Mesenchymal stem cell (in vitro differentiated cells and primary cell): ENCODE results near the gene IL2RA.

Source experiments
- DNase-seq: peaks from one replicate; pipeline ENCODE4 v3.0.0-alpha.2; 2013
- H2AFZ ChIP-seq: one replicate; pipeline ENCODE4 v1.6.1; 2013; ENCODE audit warnings: low read depth, mild to moderate bottlenecking, control low read depth, inconsistent platforms, low read length, moderate library complexity
- H2AK5ac ChIP-seq: 2 replicates; pipeline ENCODE4 v1.6.1; 2013; ENCODE audit warnings: low read length, moderate library complexity, mild to moderate bottlenecking, inconsistent platforms; ENCODE audit not compliant: severe bottlenecking
- H2BK120ac ChIP-seq: one replicate; pipeline ENCODE4 v1.6.1; 2013; ENCODE audit warnings: low read depth, mild to moderate bottlenecking, inconsistent platforms, low read length, moderate library complexity
- H2BK12ac ChIP-seq, 2 experiments: one replicate each; pipeline ENCODE4 v1.6.1; 2013; ENCODE audit warnings: inconsistent platforms in 2 of 2, low read length in 2 of 2, mild to moderate bottlenecking in 2 of 2, moderate library complexity in 2 of 2, control low read depth in 1 of 2
- H2BK15ac ChIP-seq: one replicate; pipeline ENCODE4 v1.6.1; 2013; ENCODE audit warnings: mild to moderate bottlenecking, low read depth, inconsistent platforms; ENCODE audit not compliant: poor library complexity, severe bottlenecking
- H2BK5ac ChIP-seq: 2 replicates; pipeline ENCODE4 v1.6.1; 2013; ENCODE audit warnings: low read depth, mild to moderate bottlenecking, low read length, control low read depth, inconsistent platforms; ENCODE audit not compliant: poor library complexity, severe bottlenecking
- H3K14ac ChIP-seq, 2 experiments: one replicate each; pipeline ENCODE4 v1.6.1; 2013; ENCODE audit warnings: inconsistent platforms in 2 of 2, low read length in 2 of 2, control low read depth in 1 of 2, mild to moderate bottlenecking in 1 of 2, moderate library complexity in 1 of 2
- H3K18ac ChIP-seq, 2 experiments: one replicate each; pipeline ENCODE4 v1.6.1; 2013; ENCODE audit warnings: inconsistent platforms in 2 of 2, low read length in 2 of 2, control low read depth in 1 of 2, low read depth in 1 of 2, mild to moderate bottlenecking in 1 of 2
- H3K23ac ChIP-seq, 2 experiments: one replicate each; pipeline ENCODE4 v1.6.1; 2013; ENCODE audit warnings: inconsistent platforms in 2 of 2, low read length in 2 of 2, mild to moderate bottlenecking in 2 of 2, moderate library complexity in 2 of 2, control low read depth in 1 of 2
- H3K27ac ChIP-seq: 2 replicates; pipeline ENCODE4 v1.5.1; 2013; ENCODE audit warnings: mild to moderate bottlenecking, moderate library complexity, low read length, control low read depth, inconsistent platforms; ENCODE audit not compliant: poor library complexity, severe bottlenecking
- H3K27me3 ChIP-seq, 2 experiments: 2 replicates each; pipeline versions ENCODE4 v1.6.1 to v1.7.0; 2013; ENCODE audit warnings: low read length in 2 of 2, mild to moderate bottlenecking in 2 of 2, moderate library complexity in 2 of 2, control low read depth in 1 of 2, inconsistent platforms in 1 of 2; ENCODE audit not compliant: control insufficient read depth in 1 of 2, insufficient read depth in 1 of 2
- H3K36me3 ChIP-seq, 2 experiments: 2 replicates each; pipeline versions ENCODE4 v1.6.1 to v1.7.0; 2013; ENCODE audit warnings: low read length in 2 of 2, control low read depth in 1 of 2, inconsistent platforms in 1 of 2, low read depth in 1 of 2, mild to moderate bottlenecking in 1 of 2; ENCODE audit not compliant: insufficient read depth in 2 of 2, control insufficient read depth in 1 of 2
- H3K4ac ChIP-seq, 2 experiments: one replicate each; pipeline ENCODE4 v1.6.1; 2013; ENCODE audit warnings: inconsistent platforms in 2 of 2, low read length in 2 of 2, mild to moderate bottlenecking in 2 of 2, moderate library complexity in 2 of 2, control low read depth in 1 of 2, low read depth in 1 of 2
- H3K4me1 ChIP-seq: 2 replicates; pipeline ENCODE4 v1.6.1; 2013; ENCODE audit warnings: low read depth, low read length, control low read depth; ENCODE audit not compliant: control insufficient read depth, insufficient read depth
- H3K4me2 ChIP-seq: 2 replicates; pipeline ENCODE4 v1.6.1; 2013; ENCODE audit warnings: low read length, mild to moderate bottlenecking, inconsistent platforms; ENCODE audit not compliant: poor library complexity, severe bottlenecking
- H3K4me3 ChIP-seq, 2 experiments: 2 replicates each; pipeline versions ENCODE4 v1.5.1 to v1.7.0; 2013; ENCODE audit warnings: low read length in 2 of 2, mild to moderate bottlenecking in 2 of 2, control low read depth in 1 of 2, low read depth in 1 of 2; ENCODE audit not compliant: insufficient read depth in 1 of 2
- H3K79me1 ChIP-seq: replicated peaks from 2 replicates; pipeline ENCODE4 v1.6.1; 2013; ENCODE audit warnings: mild to moderate bottlenecking, control low read depth, low read length, inconsistent platforms; ENCODE audit not compliant: poor library complexity, severe bottlenecking
- H3K9ac ChIP-seq: 2 replicates; pipeline ENCODE4 v1.7.0; 2013; ENCODE audit warnings: mild to moderate bottlenecking, low read length, moderate library complexity
- H3K9me3 ChIP-seq: 2 replicates; pipeline ENCODE4 v1.7.0; 2013; ENCODE audit warnings: mild to moderate bottlenecking, low read length; ENCODE audit not compliant: control insufficient read depth
- H4K8ac ChIP-seq: one replicate; pipeline ENCODE4 v1.6.1; 2013; ENCODE audit warnings: inconsistent platforms, mild to moderate bottlenecking, low read length, moderate library complexity
- H4K91ac ChIP-seq: one replicate; pipeline ENCODE4 v1.6.1; 2013; ENCODE audit warnings: mild to moderate bottlenecking, low read length, inconsistent platforms
- WGBS: methylation state at CpG from one replicate; pipeline ENCODE4 v1.1.7; 2013; ENCODE audit warnings: mixed read lengths; 5-methylcytosine and 5-hydroxymethylcytosine counted together

The IL2RA gene

GRCh38 chr10:6064119-6064518 is 2.0 kb upstream of the IL2RA start:
- H3K4me3 ChIP-seq: no peak overlapping the region
- no peak overlapping the region for H3K14ac ChIP-seq
- H3K36me3 ChIP-seq: no peaks in the 10 kb centered on the region
- no peak overlapping the region for H2BK12ac ChIP-seq
- WGBS: 87% methylated on average over 7 of the region's 7 CpGs
- H3K79me1 ChIP-seq: no peaks in the 10 kb centered on the region
- no peak overlapping the region for H3K4ac ChIP-seq
- H3K4me2 ChIP-seq: no peak overlapping the region
- H3K9me3 ChIP-seq: no peaks in the 10 kb centered on the region
- H3K23ac ChIP-seq: no peak overlapping the region
- no peak overlapping the region for H4K91ac ChIP-seq
- H3K27ac ChIP-seq: no peak overlapping the region
- DNase-seq: no peak
- no peaks in the 10 kb centered on the region for H3K4me1 ChIP-seq
- H3K18ac ChIP-seq: no peak overlapping the region
- H2BK15ac ChIP-seq: no peak overlapping the region
- H3K9ac ChIP-seq: no peak overlapping the region
- H2BK120ac ChIP-seq: no peak overlapping the region
- H3K27me3 ChIP-seq: peaks cover 2 to 38% of the 10 kb centered on the region in 2 experiments
- no peak overlapping the region for H2AFZ ChIP-seq
- no peak overlapping the region for H2AK5ac ChIP-seq
- H4K8ac ChIP-seq: no peak overlapping the region
- H2BK5ac ChIP-seq: no peak overlapping the region

- no peak overlapping the region for H3K4me2 ChIP-seq
- H4K8ac ChIP-seq: no peak overlapping the region
- no peak overlapping the region for H2BK15ac ChIP-seq
- DNase-seq: no peak
- H3K36me3 ChIP-seq: no peaks in the 10 kb centered on the region
- no peak overlapping the region for H2AFZ ChIP-seq
- no peak overlapping the region for H2BK120ac ChIP-seq
- H3K18ac ChIP-seq: no peak overlapping the region
- H2BK12ac ChIP-seq: no peak overlapping the region
- H3K9me3 ChIP-seq: no peaks in the 10 kb centered on the region
- no peak overlapping the region for H3K9ac ChIP-seq
- H3K23ac ChIP-seq: no peak overlapping the region
- H3K14ac ChIP-seq: no peak overlapping the region
- H3K79me1 ChIP-seq: no peaks in the 10 kb centered on the region
- H3K4me1 ChIP-seq: no peaks in the 10 kb centered on the region
- H3K27me3 ChIP-seq: peaks cover 15 to 25% of the 10 kb centered on the region in 2 experiments
- no peak overlapping the region for H3K4me3 ChIP-seq
- H3K4ac ChIP-seq: no peak overlapping the region
- WGBS: 97% methylated on average over 5 of the region's 8 CpGs
- H2BK5ac ChIP-seq: no peak overlapping the region
- H4K91ac ChIP-seq: no peak overlapping the region
- H3K27ac ChIP-seq: no peak overlapping the region
- no peak overlapping the region for H2AK5ac ChIP-seq
These were observed 1.1 kb downstream of the IL2RA start for GRCh38 chr10:6061056-6061455.

- Histone ChIP-seq H2BK120ac (no peak overlapping the region), H3K18ac (no peak overlapping the region), H2BK12ac (no peak overlapping the region), H4K91ac (no peak overlapping the region), H3K4me3 (no peak overlapping the region), H3K9ac (no peak overlapping the region), H3K79me1 (no peaks in the 10 kb centered on the region), H2BK5ac (no peak overlapping the region), H3K4me2 (no peak overlapping the region), H3K9me3 (no peaks in the 10 kb centered on the region), H3K23ac (no peak overlapping the region), H3K4ac (no peak overlapping the region), H3K27ac (no peak overlapping the region), H2AK5ac (no peak overlapping the region), H3K4me1 (no peaks in the 10 kb centered on the region), H2BK15ac (no peak overlapping the region), H3K14ac (no peak overlapping the region), H3K27me3 (peaks cover 20 to 31% of the 10 kb centered on the region in 2 experiments), H4K8ac (no peak overlapping the region), H2AFZ (no peak overlapping the region), H3K36me3 (no peaks in the 10 kb centered on the region)
- no peak for DNase-seq
- WGBS: no CpG with 5 or more reads among the region's 2 CpGs
These were observed 2.7 kb downstream of the IL2RA start for GRCh38 chr10:6059506-6059905.

GRCh38 chr10:6058682-6059475 is 3.3 kb downstream of the IL2RA start:
- Histone ChIP-seq H2AFZ (no peak overlapping the region), H3K79me1 (no peaks in the 10 kb centered on the region), H2BK5ac (no peak overlapping the region), H3K4me3 (no peak overlapping the region), H4K91ac (no peak overlapping the region), H3K27ac (no peak overlapping the region), H2BK15ac (no peak overlapping the region), H3K4me2 (no peak overlapping the region), H3K4me1 (no peaks in the 10 kb centered on the region), H3K27me3 (peaks cover 24 to 34% of the 10 kb centered on the region in 2 experiments), H3K14ac (no peak overlapping the region), H2BK120ac (no peak overlapping the region), H2BK12ac (no peak overlapping the region), H2AK5ac (no peak overlapping the region), H3K18ac (no peak overlapping the region), H3K9ac (no peak overlapping the region), H3K23ac (no peak overlapping the region), H3K9me3 (no peaks in the 10 kb centered on the region), H3K36me3 (no peaks in the 10 kb centered on the region), H3K4ac (no peak overlapping the region), H4K8ac (no peak overlapping the region)
- DNase-seq: no peak
- 78% methylated on average over 3 of the region's 3 CpGs for WGBS
